Endothelial cell of umbilical vein (primary cell): ENCODE measurements around the gene MASP1. TPM values are rescaled to one million over a fixed set of nuclear protein-coding genes. Genes with fewer than 3 reads are reported as not detected.

Source experiments
- BruUV-seq: library from RNA; stranded (reverse); fragments of 400-500 nt; replicated peaks from 2 replicates; lab custom pipeline; 2021; lab: Mats Ljungman, UMichigan
- CTCF ChIA-PET: fragments of 300-600, 350-600 bp; sonication (Branson Sonifier 250); formaldehyde crosslinking; loops from one replicate; lab custom pipeline; 2021; ENCODE audit warnings: antibody characterized with exemption, inconsistent platforms; lab: Charles Lee
- POLR2A ChIA-PET: fragments of 300-600, 350-600 bp; sonication (Branson Sonifier 250); formaldehyde crosslinking; loops from one replicate; lab custom pipeline; 2021; ENCODE audit warnings: antibody characterized with exemption, inconsistent platforms; lab: Charles Lee
- DNase-seq: peaks from one replicate; pipeline ENCODE4 v3.0.0-alpha.2; 2011; ENCODE audit warnings: low read depth, low spot score
- FAIRE-seq: peaks from 2 replicates; lab custom pipeline; 2011; peaks lifted over from hg19 to GRCh38; lab: Jason Lieb, UNC
- H2AFZ ChIP-seq: 2 replicates; pipeline ENCODE4 v1.6.0; 2012; ENCODE audit warnings: low read depth, low read length, control low read depth, inconsistent platforms
- H3K27ac ChIP-seq: 2 replicates; pipeline ENCODE4 v1.5.1; 2011; ENCODE audit warnings: low read depth, mild to moderate bottlenecking, control low read depth, low read length, moderate library complexity; ENCODE audit not compliant: insufficient read depth
- H3K27me3 ChIP-seq, 2 experiments: 2 replicates each; pipeline versions ENCODE4 v1.6.0 to v1.6.1; 2011; ENCODE audit warnings: low read length in 2 of 2, mixed read lengths in 1 of 2; ENCODE audit not compliant: control insufficient read depth in 2 of 2, insufficient read depth in 2 of 2
- H3K36me3 ChIP-seq, 2 experiments: 2 replicates in 1 of 2; 3 replicates in 1 of 2; pipeline ENCODE4 v1.5.1; 2011; ENCODE audit warnings: low read length in 2 of 2, mild to moderate bottlenecking in 1 of 2, moderate library complexity in 1 of 2; ENCODE audit not compliant: control insufficient read depth in 2 of 2, insufficient read depth in 2 of 2; ENCODE audit errors: extremely low read depth in 1 of 2
- H3K4me1 ChIP-seq: 3 replicates; pipeline ENCODE4 v1.5.1; 2011; ENCODE audit warnings: mild to moderate bottlenecking, low read length; ENCODE audit not compliant: control insufficient read depth, insufficient read depth; ENCODE audit errors: extremely low read depth
- H3K4me2 ChIP-seq: 2 replicates; pipeline ENCODE4 v1.6.1; 2011; ENCODE audit warnings: low read length, control low read depth, mixed read lengths; ENCODE audit not compliant: insufficient read depth
- H3K4me3 ChIP-seq, 3 experiments: fragments of 200-600 bp in 1 of 3; sonication (generic), shearing (Covaris generic) in 1 of 3; replicated peaks in 1 of 3; 2 replicates each; pipeline ENCODE4 v1.5.1; 2011 to 2016; ENCODE audit warnings: control low read depth in 3 of 3, low read length in 3 of 3, mild to moderate bottlenecking in 2 of 3, inconsistent platforms in 1 of 3, low read depth in 1 of 3, moderate library complexity in 1 of 3; ENCODE audit not compliant: insufficient read depth in 1 of 3
- H3K79me2 ChIP-seq: 2 replicates; pipeline ENCODE4 v1.6.0; 2012; ENCODE audit warnings: low read length, inconsistent platforms; ENCODE audit not compliant: control insufficient read depth, insufficient read depth
- H3K9ac ChIP-seq: replicated peaks from 2 replicates; pipeline ENCODE3; 2011; ENCODE audit warnings: low read length, control low read depth; ENCODE audit not compliant: insufficient read depth; ENCODE audit errors: extremely low read depth
- H3K9me1 ChIP-seq: replicated peaks from 3 replicates; pipeline ENCODE4 v1.6.0; 2011; ENCODE audit warnings: mild to moderate bottlenecking, low read length; ENCODE audit not compliant: control insufficient read depth, insufficient read depth; ENCODE audit errors: extremely low read depth
- H3K9me3 ChIP-seq: replicated peaks from 2 replicates; pipeline ENCODE4 v1.5.1; 2012; ENCODE audit warnings: low read length, inconsistent platforms; ENCODE audit not compliant: control insufficient read depth, insufficient read depth
- H4K20me1 ChIP-seq: replicated peaks from 2 replicates; pipeline ENCODE3; 2011; ENCODE audit warnings: mild to moderate bottlenecking, low read length; ENCODE audit not compliant: control insufficient read depth, insufficient read depth; ENCODE audit errors: extremely low read depth
- EZH2 ChIP-seq: IDR thresholded peaks from 2 replicates; pipeline ENCODE4 v1.6.1; 2012; ENCODE audit warnings: borderline replicate concordance, low read depth, mild to moderate bottlenecking, moderate library complexity, low read length, inconsistent platforms; ENCODE audit not compliant: severe bottlenecking
- FOS ChIP-seq: IDR thresholded peaks from 2 replicates; pipeline ENCODE4 v1.6.1; 2011; ENCODE audit warnings: mild to moderate bottlenecking, low read length, moderate library complexity, borderline replicate concordance; ENCODE audit not compliant: insufficient read depth
- GATA2 ChIP-seq: IDR thresholded peaks from 2 replicates; pipeline ENCODE4 v1.7.0; 2011; ENCODE audit warnings: low read depth, mild to moderate bottlenecking, moderate library complexity, mixed read lengths, low read length; ENCODE audit not compliant: insufficient read length, insufficient read depth
- JUN ChIP-seq: IDR thresholded peaks from 2 replicates; pipeline ENCODE4 v1.6.1; 2011; ENCODE audit warnings: borderline replicate concordance, low read depth; ENCODE audit not compliant: insufficient read length, insufficient read depth
- MYC ChIP-seq: IDR thresholded peaks from one replicate; pipeline ENCODE4 v1.6.1; 2011; ENCODE audit warnings: mild to moderate bottlenecking, low read depth, low read length
- POLR2A ChIP-seq: IDR thresholded peaks from 2 replicates; pipeline ENCODE4 v1.6.1; 2012; ENCODE audit warnings: low read depth, mild to moderate bottlenecking, control low read depth, low read length
- dilution Hi-C: fragments of 300-500 bp; cut with MboI; formaldehyde crosslinking; loops from one replicate; pipeline ENCODE4 v1.15.0; 2019; ENCODE audit warnings: low sequenced_read_pairs; ENCODE audit not compliant: extremely low pct_ligation_motif_present
- intact Hi-C: fragments of 100-400 bp; cut with micrococcal nuclease; formaldehyde crosslinking; loops from one replicate; pipeline ENCODE4 v1.10.0; 2022
- polyA plus RNA-seq, 4 experiments: library from polyadenylated mRNA; depleted of rRNA in 3 of 4; stranded (reverse) in 3 of 4; unstranded in 1 of 4; fragments of >200 nt; gene quantifications; 2 replicates each; pipeline versions ENCODE4 v1.2.1 to v1.2.3, GENCODE V29; 2011 to 2012; ENCODE audit warnings: missing spikeins in 1 of 4
- total RNA-seq: library from RNA; stranded (reverse); gene quantifications from 2 replicates; pipeline ENCODE4 v1.2.3, GENCODE V29; 2021
- TF ChIP-seq, protein P1 (sequence below): IDR thresholded peaks from 2 replicates; pipeline ENCODE4 v1.6.1; 2011; ENCODE audit not compliant: insufficient read depth, insufficient read length
- TF ChIP-seq, protein P2 (sequence below), 2 donors: IDR thresholded peaks; 1 replicate in 1 of 2; 2 replicates in 1 of 2; pipeline ENCODE4 v1.5.1; 2011; ENCODE audit warnings: low read length in 2 of 2, mild to moderate bottlenecking in 2 of 2, moderate library complexity in 2 of 2, control low read depth in 1 of 2, inconsistent platforms in 1 of 2, low read depth in 1 of 2; ENCODE audit not compliant: insufficient read depth in 1 of 2; ENCODE audit errors: extremely low read depth in 1 of 2

Gene MASP1
- total and polyA plus RNA-seq, 2 donors (not counting 3 experiments of a cell fraction or from before 2014, with no cell fraction given) = 0.31 to 0.50 TPM

DNA sequence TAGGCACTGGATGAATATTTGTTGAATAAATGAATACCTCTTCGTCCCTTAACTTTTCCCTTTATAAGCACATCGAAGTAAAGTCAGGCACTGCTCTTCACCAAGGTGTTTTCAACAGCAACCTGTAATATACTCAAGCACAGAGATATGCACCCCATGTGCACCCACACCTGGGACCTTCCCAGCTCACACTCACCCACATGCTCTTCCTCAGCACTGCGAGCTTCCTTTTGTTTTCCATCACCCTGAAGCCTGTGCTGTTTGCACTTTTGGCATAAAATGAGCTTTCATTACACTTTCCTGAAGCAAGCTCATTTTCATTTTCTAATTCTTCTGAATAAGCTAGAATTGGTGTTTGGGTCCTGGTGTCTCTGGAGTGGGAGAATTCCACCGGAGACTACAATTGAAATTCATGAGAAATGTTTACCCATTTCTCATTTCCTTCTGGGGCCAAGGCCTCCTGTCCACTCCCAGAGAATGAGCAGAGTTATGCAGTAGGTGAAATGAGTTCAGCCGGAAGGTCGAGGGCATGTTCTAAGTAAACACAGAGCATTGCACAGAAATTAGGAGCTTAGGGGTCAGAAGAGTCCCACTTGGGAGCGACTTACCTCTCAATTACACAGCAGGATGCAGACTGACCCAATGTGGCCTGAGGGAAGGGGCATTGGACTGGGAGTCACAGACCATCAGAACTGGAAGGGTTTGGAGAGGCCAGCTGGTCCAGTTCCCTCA lies 15.0 kb downstream of the MASP1 start:
- FAIRE-seq = peak; percentile 18
- CTCF ChIA-PET = interaction anchor here (0.8 to 1.6 kb wide), 3 partner anchors 12 to 56 kb away, joined by 3 to 5 read pairs (median 4); no protein-coding TSS in a partner anchor

More for the DNA sequence above, 15.0 kb downstream of the MASP1 start:
- H4K20me1 ChIP-seq = no peaks in the 10 kb centered on the region
- no peaks in the 10 kb centered on the region for H3K4me1 ChIP-seq
- DNase-seq = peak; percentile 59
- no peaks in the 10 kb centered on the region for H3K27me3 ChIP-seq
- intact Hi-C loops = no loop called here
- H3K27ac ChIP-seq = no peak overlapping the region
- TF ChIP-seq GATA2 (no peak), MYC (no peak), EZH2 (no peak), POLR2A (no peak), FOS (no peak), JUN (no peak)
- TF ChIP-seq, protein P1, sequence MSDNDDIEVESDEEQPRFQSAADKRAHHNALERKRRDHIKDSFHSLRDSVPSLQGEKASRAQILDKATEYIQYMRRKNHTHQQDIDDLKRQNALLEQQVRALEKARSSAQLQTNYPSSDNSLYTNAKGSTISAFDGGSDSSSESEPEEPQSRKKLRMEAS = no peak
- TF ChIP-seq, protein P2, sequence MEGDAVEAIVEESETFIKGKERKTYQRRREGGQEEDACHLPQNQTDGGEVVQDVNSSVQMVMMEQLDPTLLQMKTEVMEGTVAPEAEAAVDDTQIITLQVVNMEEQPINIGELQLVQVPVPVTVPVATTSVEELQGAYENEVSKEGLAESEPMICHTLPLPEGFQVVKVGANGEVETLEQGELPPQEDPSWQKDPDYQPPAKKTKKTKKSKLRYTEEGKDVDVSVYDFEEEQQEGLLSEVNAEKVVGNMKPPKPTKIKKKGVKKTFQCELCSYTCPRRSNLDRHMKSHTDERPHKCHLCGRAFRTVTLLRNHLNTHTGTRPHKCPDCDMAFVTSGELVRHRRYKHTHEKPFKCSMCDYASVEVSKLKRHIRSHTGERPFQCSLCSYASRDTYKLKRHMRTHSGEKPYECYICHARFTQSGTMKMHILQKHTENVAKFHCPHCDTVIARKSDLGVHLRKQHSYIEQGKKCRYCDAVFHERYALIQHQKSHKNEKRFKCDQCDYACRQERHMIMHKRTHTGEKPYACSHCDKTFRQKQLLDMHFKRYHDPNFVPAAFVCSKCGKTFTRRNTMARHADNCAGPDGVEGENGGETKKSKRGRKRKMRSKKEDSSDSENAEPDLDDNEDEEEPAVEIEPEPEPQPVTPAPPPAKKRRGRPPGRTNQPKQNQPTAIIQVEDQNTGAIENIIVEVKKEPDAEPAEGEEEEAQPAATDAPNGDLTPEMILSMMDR (IDR thresholded peaks at IDR 0.05; ENCODE audit: extremely low read depth in 1 of 2, insufficient read depth in 1 of 2, low read depth in 1 of 2, low read length in 2 of 2) = no peak
- H3K9ac ChIP-seq = no peak overlapping the region
- POLR2A ChIA-PET = no interaction called here
- dilution Hi-C loops = no loop called here
- no peaks in the 10 kb centered on the region for H3K9me3 ChIP-seq
- no peak overlapping the region for H3K4me3 ChIP-seq
- no peak overlapping the region for H2AFZ ChIP-seq
- H3K36me3 ChIP-seq = no peaks in the 10 kb centered on the region
- no TSS peak for BruUV-seq
- H3K4me2 ChIP-seq = no peak overlapping the region
- no peaks in the 10 kb centered on the region for H3K79me2 ChIP-seq
- H3K9me1 ChIP-seq = no peaks in the 10 kb centered on the region
